Natural killer cell (primary cell): Measurements from ENCODE around the gene KIF25. TPM values are rescaled to one million over a fixed set of nuclear protein-coding genes. Genes with fewer than 3 reads are reported as not detected.

ENCODE experiments used
- ATAC-seq, 3 donors: fragments of 150-1000 bp in 2 of 3; fragments of 200-7000 bp in 1 of 3; cut with Tn5 transposase; 1 replicate in 1 of 3; 2 replicates in 2 of 3; pipeline ENCODE4 v1.10.0; 2021; ENCODE audit warnings: mild to moderate bottlenecking in 2 of 3, moderate library complexity in 2 of 3
- DNase-seq, 2 donors: peaks; one replicate each; pipeline versions ENCODE4 v3.0.0 to v3.0.0-alpha.2; 2013 to 2021; ENCODE audit warnings: mixed read lengths in 1 of 2
- H3K27ac ChIP-seq: one replicate; pipeline ENCODE4 v1.5.1; 2013; ENCODE audit warnings: mild to moderate bottlenecking, low read length
- H3K27me3 ChIP-seq: one replicate; pipeline ENCODE4 v1.6.1; 2013; ENCODE audit warnings: low read length; ENCODE audit not compliant: control insufficient read depth, insufficient read depth
- H3K36me3 ChIP-seq: one replicate; pipeline ENCODE4 v1.6.1; 2013; ENCODE audit warnings: low read length; ENCODE audit not compliant: control insufficient read depth, insufficient read depth
- H3K4me1 ChIP-seq: one replicate; pipeline ENCODE4 v1.6.1; 2013; ENCODE audit warnings: low read length; ENCODE audit not compliant: control insufficient read depth, insufficient read depth
- H3K4me3 ChIP-seq: one replicate; pipeline ENCODE4 v1.5.1; 2013; ENCODE audit warnings: low read length
- H3K9me3 ChIP-seq: one replicate; pipeline ENCODE4 v1.6.1; 2013; ENCODE audit warnings: low read length; ENCODE audit not compliant: control insufficient read depth, insufficient read depth
- H3K27ac Mint-ChIP-seq, 2 donors: one replicate each; pipeline ENCODE4 v1.8.0; 2022; ENCODE audit warnings: mild to moderate bottlenecking in 2 of 2, mixed read lengths in 2 of 2, moderate library complexity in 1 of 2
- H3K27me3 Mint-ChIP-seq, 2 donors: one replicate each; pipeline ENCODE4 v1.8.0; 2022; ENCODE audit warnings: low read depth in 2 of 2, mixed read lengths in 2 of 2
- H3K36me3 Mint-ChIP-seq: one replicate; pipeline ENCODE4 v1.8.0; 2022; ENCODE audit warnings: mixed read lengths
- H3K4me1 Mint-ChIP-seq, 2 donors: one replicate each; pipeline ENCODE4 v1.8.0; 2022; ENCODE audit warnings: mixed read lengths in 2 of 2
- H3K4me3 Mint-ChIP-seq: one replicate; pipeline ENCODE4 v1.8.0; 2022; ENCODE audit warnings: mild to moderate bottlenecking, moderate library complexity, mixed read lengths
- H3K9me3 Mint-ChIP-seq, 2 donors: one replicate each; pipeline ENCODE4 v1.8.0; 2022; ENCODE audit warnings: mixed read lengths in 2 of 2
- WGBS: methylation state at CpG from one replicate; pipeline ENCODE4 v1.1.7; 2013; ENCODE audit warnings: missing lambda C conversion rate; ENCODE audit not compliant: insufficient coverage; 5-methylcytosine and 5-hydroxymethylcytosine counted together
- intact Hi-C: fragments of 100-400 bp; cut with micrococcal nuclease; formaldehyde crosslinking; loops from one replicate; pipeline ENCODE4 v1.14.2; 2022
- total RNA-seq, 4 donors: library from RNA; stranded (reverse); fragments of 120-200 nt in 1 of 4; gene quantifications; one replicate each; pipeline versions ENCODE4 v1.2.3 to v1.2.4, GENCODE V29; 2013 to 2022
- TF ChIP-seq, protein P1 (sequence below): fragments of 200-600 bp; IDR thresholded peaks from one replicate; pipeline ENCODE4 v1.8.0; 2022; ENCODE audit warnings: antibody characterized with exemption

Gene KIF25
- total RNA-seq, 3 donors from 2014 or later (not counting 1 experiment from before 2014, with no cell fraction given) = not detected

GRCh38 chr6:167977717-167978467 lies 19.6 kb upstream of the KIF25 start:
- no peaks in the 10 kb centered on the region for H3K36me3 Mint-ChIP-seq
- ATAC-seq = no peak
- peaks cover 6 to 10% of the 10 kb centered on the region in 2 donors for H3K27me3 Mint-ChIP-seq
- TF ChIP-seq, protein P1, sequence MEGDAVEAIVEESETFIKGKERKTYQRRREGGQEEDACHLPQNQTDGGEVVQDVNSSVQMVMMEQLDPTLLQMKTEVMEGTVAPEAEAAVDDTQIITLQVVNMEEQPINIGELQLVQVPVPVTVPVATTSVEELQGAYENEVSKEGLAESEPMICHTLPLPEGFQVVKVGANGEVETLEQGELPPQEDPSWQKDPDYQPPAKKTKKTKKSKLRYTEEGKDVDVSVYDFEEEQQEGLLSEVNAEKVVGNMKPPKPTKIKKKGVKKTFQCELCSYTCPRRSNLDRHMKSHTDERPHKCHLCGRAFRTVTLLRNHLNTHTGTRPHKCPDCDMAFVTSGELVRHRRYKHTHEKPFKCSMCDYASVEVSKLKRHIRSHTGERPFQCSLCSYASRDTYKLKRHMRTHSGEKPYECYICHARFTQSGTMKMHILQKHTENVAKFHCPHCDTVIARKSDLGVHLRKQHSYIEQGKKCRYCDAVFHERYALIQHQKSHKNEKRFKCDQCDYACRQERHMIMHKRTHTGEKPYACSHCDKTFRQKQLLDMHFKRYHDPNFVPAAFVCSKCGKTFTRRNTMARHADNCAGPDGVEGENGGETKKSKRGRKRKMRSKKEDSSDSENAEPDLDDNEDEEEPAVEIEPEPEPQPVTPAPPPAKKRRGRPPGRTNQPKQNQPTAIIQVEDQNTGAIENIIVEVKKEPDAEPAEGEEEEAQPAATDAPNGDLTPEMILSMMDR = no peak
- Histone ChIP-seq H3K27ac (no peak overlapping the region), H3K9me3 (no peaks in the 10 kb centered on the region), H3K27me3 (no peaks in the 10 kb centered on the region), H3K4me3 (no peak overlapping the region), H3K4me1 (no peaks in the 10 kb centered on the region), H3K36me3 (no peaks in the 10 kb centered on the region)
- intact Hi-C loops = no loop called here
- no peak overlapping the region for H3K4me3 Mint-ChIP-seq
- H3K27ac Mint-ChIP-seq = no peak overlapping the region
- H3K9me3 Mint-ChIP-seq = no peaks in the 10 kb centered on the region
- H3K4me1 Mint-ChIP-seq = no peaks in the 10 kb centered on the region
- DNase-seq = no peak
- 96% methylated on average over 40 of the region's 43 CpGs for WGBS

DNA sequence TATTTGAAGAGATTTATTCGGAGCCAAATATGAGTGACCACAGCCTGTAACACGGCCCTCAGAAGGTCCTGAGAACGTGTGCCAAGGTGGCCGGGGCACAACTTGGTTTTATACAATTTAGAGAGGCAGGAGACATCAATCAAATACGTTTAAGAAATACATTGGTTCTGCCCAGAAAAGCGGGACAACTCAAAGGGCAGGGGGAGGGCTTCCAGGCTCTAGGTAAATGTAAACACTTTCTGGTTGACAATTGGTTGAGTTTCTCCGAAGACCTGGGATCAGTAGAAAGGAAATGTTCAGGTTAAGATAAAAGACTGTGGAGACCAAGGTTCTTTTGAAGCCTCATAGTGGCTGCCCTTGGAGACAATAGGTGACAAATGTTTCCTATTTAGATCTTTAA lies 18.9 kb upstream of the KIF25 start:
- ATAC-seq (no peak), DNase-seq (no peak)
- H3K4me1 Mint-ChIP-seq = no peaks in the 10 kb centered on the region
- no peak overlapping the region for H3K4me3 ChIP-seq
- intact Hi-C loops = no loop called here
- H3K36me3 Mint-ChIP-seq = no peaks in the 10 kb centered on the region
- H3K27ac Mint-ChIP-seq = no peak overlapping the region
- no peaks in the 10 kb centered on the region for H3K4me1 ChIP-seq
- H3K9me3 Mint-ChIP-seq = no peaks in the 10 kb centered on the region
- no peaks in the 10 kb centered on the region for H3K27me3 ChIP-seq
- H3K27me3 Mint-ChIP-seq = peaks cover under 1 to 3% of the 10 kb centered on the region in 2 donors
- no peak overlapping the region for H3K4me3 Mint-ChIP-seq
- WGBS = 86% methylated on average over 7 of the region's 7 CpGs
- TF ChIP-seq, protein P1 = no peak
- no peak overlapping the region for H3K27ac ChIP-seq
- H3K9me3 ChIP-seq = no peaks in the 10 kb centered on the region
- H3K36me3 ChIP-seq = no peaks in the 10 kb centered on the region

GRCh38 chr6:167979436-167980139 lies 17.9 kb upstream of the KIF25 start:
- H3K4me3 Mint-ChIP-seq = no peak overlapping the region
- H3K36me3 Mint-ChIP-seq = no peaks in the 10 kb centered on the region
- TF ChIP-seq, protein P1 = no peak
- no peaks in the 10 kb centered on the region for H3K4me1 Mint-ChIP-seq
- no peak overlapping the region for H3K27ac Mint-ChIP-seq
- peaks cover 4% of the 10 kb centered on the region for H3K9me3 ChIP-seq
- ATAC-seq (no peak), DNase-seq (no peak)
- no peaks in the 10 kb centered on the region for H3K36me3 ChIP-seq
- no peaks in the 10 kb centered on the region for H3K4me1 ChIP-seq
- H3K4me3 ChIP-seq = no peak overlapping the region
- H3K9me3 Mint-ChIP-seq = no peaks in the 10 kb centered on the region
- H3K27me3 Mint-ChIP-seq = no peaks in the 10 kb centered on the region
- no peaks in the 10 kb centered on the region for H3K27me3 ChIP-seq
- 90% methylated on average over 12 of the region's 12 CpGs for WGBS
- H3K27ac ChIP-seq = no peak overlapping the region
- intact Hi-C loops = no loop called here
